NT2/D1 (cell line): ENCODE results near the gene CLCN4.

ENCODE experiments used
- SUZ12 ChIP-seq: IDR thresholded peaks from 2 replicates; pipeline ENCODE4 v1.6.1; 2011; ENCODE audit not compliant: insufficient read length, insufficient read depth; ENCODE audit errors: extremely low read depth
- YY1 ChIP-seq: IDR thresholded peaks from 2 replicates; pipeline ENCODE4 v1.6.1; 2011; ENCODE audit not compliant: insufficient read length, insufficient read depth

GRCh38 chrX:10111364-10112148 lies 45.2 kb upstream of the CLCN4 start:
- TF ChIP-seq SUZ12 (no peak), YY1 (no peak)
